22Rv1 (cell line): Measurements from ENCODE around the gene LRCH1.

Experiments used
- H3K27ac ChIP-seq: fragments of 450-650 bp; 2 replicates; pipeline ENCODE4 v1.5.1; 2017
- ZFX ChIP-seq: fragments of 450-650 bp; IDR thresholded peaks from 2 replicates; pipeline ENCODE4 v1.6.1; 2017; ENCODE audit warnings: antibody characterized with exemption, borderline replicate concordance
- TF ChIP-seq, protein P1 (sequence below): fragments of 450-650 bp; IDR thresholded peaks from 2 replicates; pipeline ENCODE4 v1.5.1; 2017; ENCODE audit warnings: mild to moderate bottlenecking

The LRCH1 gene

GRCh38 chr13:46644816-46645215, 91.8 kb downstream of the LRCH1 start:
- TF ChIP-seq, protein P1, sequence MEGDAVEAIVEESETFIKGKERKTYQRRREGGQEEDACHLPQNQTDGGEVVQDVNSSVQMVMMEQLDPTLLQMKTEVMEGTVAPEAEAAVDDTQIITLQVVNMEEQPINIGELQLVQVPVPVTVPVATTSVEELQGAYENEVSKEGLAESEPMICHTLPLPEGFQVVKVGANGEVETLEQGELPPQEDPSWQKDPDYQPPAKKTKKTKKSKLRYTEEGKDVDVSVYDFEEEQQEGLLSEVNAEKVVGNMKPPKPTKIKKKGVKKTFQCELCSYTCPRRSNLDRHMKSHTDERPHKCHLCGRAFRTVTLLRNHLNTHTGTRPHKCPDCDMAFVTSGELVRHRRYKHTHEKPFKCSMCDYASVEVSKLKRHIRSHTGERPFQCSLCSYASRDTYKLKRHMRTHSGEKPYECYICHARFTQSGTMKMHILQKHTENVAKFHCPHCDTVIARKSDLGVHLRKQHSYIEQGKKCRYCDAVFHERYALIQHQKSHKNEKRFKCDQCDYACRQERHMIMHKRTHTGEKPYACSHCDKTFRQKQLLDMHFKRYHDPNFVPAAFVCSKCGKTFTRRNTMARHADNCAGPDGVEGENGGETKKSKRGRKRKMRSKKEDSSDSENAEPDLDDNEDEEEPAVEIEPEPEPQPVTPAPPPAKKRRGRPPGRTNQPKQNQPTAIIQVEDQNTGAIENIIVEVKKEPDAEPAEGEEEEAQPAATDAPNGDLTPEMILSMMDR = no peak
- TF ChIP-seq ZFX = no peak
- no peak overlapping the region for H3K27ac ChIP-seq

GRCh38 chr13:46647512-46648065, 94.6 kb downstream of the LRCH1 start:
- TF ChIP-seq ZFX = no peak
- TF ChIP-seq, protein P1 = no peak

DNA sequence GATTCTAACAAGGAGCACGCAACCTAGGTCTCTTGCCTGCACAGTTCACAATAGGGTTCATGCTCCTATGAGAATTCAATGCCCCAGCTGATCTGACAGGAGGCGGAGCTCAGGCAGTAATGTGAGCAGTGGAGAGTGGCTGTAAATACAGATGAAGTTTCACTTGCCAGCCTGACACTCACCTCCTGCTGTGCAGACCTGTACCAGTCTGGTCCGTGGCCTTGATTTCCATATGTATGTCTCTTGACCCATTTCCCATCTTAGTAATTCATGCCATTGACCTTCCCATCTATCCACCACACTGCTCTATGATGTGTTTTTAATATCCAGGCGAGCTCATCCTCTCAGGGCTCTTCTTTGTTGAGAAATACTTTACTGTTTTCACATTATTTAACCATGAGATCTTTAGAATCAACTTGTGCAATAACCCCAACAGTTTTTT, 95.2 kb downstream of the LRCH1 start:
- TF ChIP-seq, protein P1 = no peak
- no peak for TF ChIP-seq ZFX
- H3K27ac ChIP-seq = peak overlapping the region; percentile 3; the same call in 1 of the 2 replicates

More at GRCh38 chr13:46647512-46648065, 94.6 kb downstream of the LRCH1 start:
- H3K27ac ChIP-seq = no peak overlapping the region; the same call in 1 of the 2 replicates

DNA sequence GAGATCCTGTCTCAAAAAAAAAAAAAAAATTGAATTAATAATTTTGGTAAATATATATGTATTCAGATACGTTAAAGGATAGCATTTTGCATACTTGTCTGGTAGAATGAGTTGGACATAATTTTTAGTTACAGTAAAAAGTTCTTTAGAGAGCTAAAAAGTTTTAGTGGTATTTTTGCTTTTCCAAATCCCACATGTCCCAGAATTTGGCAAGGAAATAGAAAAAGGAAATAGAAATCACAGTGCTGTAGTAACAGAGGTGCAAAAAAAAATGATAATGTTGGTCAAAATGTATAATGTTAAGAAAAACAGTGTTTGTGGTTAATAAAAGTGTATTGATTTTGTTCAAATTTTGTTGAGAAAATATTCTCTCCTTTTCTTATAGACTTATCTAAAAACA, 96.8 kb downstream of the LRCH1 start:
- no peak for TF ChIP-seq ZFX
- TF ChIP-seq, protein P1 = no peak
- H3K27ac ChIP-seq = no peak overlapping the region

DNA sequence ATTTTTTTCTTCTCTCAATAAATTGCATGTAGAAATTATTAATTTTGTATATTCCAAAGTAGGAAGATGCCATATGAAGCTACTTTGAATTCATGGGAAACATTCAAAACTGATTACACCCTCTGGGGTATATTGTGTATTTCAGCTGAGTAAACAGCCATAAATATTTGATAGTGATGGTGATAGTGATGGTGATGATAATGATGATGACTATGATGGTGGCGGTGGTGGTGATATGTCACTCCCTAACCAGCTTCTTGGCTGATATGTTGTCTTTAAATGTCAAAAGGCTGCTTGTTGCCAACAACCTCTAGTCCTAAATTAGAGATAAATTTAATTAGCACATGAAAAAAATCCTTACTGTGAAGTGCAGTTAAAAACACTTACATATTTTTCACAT, 102.0 kb downstream of the LRCH1 start:
- no peak overlapping the region for H3K27ac ChIP-seq
- TF ChIP-seq, protein P1 = no peak
- no peak for TF ChIP-seq ZFX

DNA sequence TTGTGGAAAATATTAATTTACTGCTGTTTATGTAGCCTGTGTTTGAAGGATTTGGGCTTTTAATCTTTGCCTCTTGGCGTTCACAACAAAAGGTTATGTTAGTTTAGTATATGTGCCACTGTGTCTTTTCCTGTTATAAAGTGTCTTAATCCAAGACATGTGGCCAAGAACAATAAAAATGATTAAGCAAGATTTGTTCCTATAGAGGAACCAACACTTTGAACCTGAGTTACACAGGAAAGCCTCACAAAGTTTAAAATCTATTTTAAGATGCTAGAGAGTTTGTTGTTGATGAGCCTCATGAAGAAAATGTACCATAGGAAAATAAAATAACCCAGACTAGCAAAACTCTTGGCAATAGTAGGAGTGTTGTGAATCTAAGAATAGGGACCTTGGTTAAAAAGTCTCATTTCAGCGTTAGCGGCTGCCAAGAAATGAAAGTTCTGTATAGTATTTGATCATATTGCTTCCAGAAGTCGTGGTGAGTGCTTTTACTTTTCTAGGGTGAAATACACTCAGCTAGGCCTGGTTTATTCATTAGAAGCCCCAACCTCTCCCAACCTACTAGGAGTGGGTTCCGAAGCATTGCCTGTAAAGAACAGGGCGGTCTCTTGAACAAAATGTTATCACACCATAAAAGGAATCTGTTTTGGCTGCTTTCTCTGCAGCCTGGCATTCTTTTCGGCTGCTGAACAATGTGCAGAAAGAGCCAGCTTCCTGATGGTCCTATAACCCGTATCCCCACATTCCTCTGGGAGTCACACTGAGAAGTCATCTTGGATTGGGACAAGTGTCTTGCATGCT, 102.6 kb downstream of the LRCH1 start:
- no peak overlapping the region for H3K27ac ChIP-seq
- TF ChIP-seq, protein P1 = no peak
- no peak for TF ChIP-seq ZFX

GRCh38 chr13:46656786-46657185, 103.8 kb downstream of the LRCH1 start:
- H3K27ac ChIP-seq = no peak overlapping the region
- no peak for TF ChIP-seq ZFX
- TF ChIP-seq, protein P1 = no peak
